Endothelial cell (in vitro differentiated cells): ENCODE data around the gene PGM5. TPM values are rescaled to one million over a fixed set of nuclear protein-coding genes. Genes with fewer than 3 reads are reported as not detected.

Experiments
- DNase-seq: peaks from one replicate; pipeline ENCODE4 v3.0.0; 2021; ENCODE audit warnings: low spot score
- H3K27ac Mint-ChIP-seq: one replicate; pipeline ENCODE4 v1.8.0; 2021; ENCODE audit warnings: mixed read lengths, inconsistent platforms; ENCODE audit not compliant: unreplicated experiment
- H3K27me3 Mint-ChIP-seq: one replicate; pipeline ENCODE4 v1.8.0; 2021; ENCODE audit warnings: mild to moderate bottlenecking, moderate library complexity, mixed read lengths, inconsistent platforms; ENCODE audit not compliant: unreplicated experiment
- H3K36me3 Mint-ChIP-seq: one replicate; pipeline ENCODE4 v1.8.0; 2021; ENCODE audit warnings: mild to moderate bottlenecking, low read depth, mixed read lengths, inconsistent platforms; ENCODE audit not compliant: unreplicated experiment
- H3K4me1 Mint-ChIP-seq: one replicate; pipeline ENCODE4 v1.8.0; 2021; ENCODE audit warnings: mild to moderate bottlenecking, mixed read lengths, inconsistent platforms; ENCODE audit not compliant: unreplicated experiment
- H3K4me3 Mint-ChIP-seq: one replicate; pipeline ENCODE4 v1.8.0; 2021; ENCODE audit warnings: mild to moderate bottlenecking, mixed read lengths, inconsistent platforms; ENCODE audit not compliant: unreplicated experiment
- H3K9me3 Mint-ChIP-seq: one replicate; pipeline ENCODE4 v1.8.0; 2021; ENCODE audit warnings: mixed read lengths, inconsistent platforms; ENCODE audit not compliant: unreplicated experiment
- CTCF ChIP-seq: fragments of 200-600 bp; sonication (generic); IDR thresholded peaks from one replicate; pipeline ENCODE4 v1.5.0; 2021; ENCODE audit warnings: antibody characterized with exemption; ENCODE audit not compliant: unreplicated experiment
- total RNA-seq: library from RNA; stranded (reverse); fragmentation: NEBNext Ultra II Directional; extraction: Animal tissue kit (Norgen Biotek cat#: 25700); gene quantifications from one replicate; pipeline ENCODE4 v1.2.1, GENCODE V29; 2021; ENCODE audit not compliant: unreplicated experiment

PGM5 gene
- total RNA-seq, 1 donor from 2014 or later = 1.2 TPM

GRCh38 chr9:68498816-68499215, 142.4 kb downstream of the PGM5 start:
- H3K27ac Mint-ChIP-seq = no peak overlapping the region
- no peaks in the 10 kb centered on the region for H3K9me3 Mint-ChIP-seq
- no peaks in the 10 kb centered on the region for H3K27me3 Mint-ChIP-seq
- peaks cover 5% of the 10 kb centered on the region for H3K4me1 Mint-ChIP-seq
- no peak for TF ChIP-seq CTCF
- H3K4me3 Mint-ChIP-seq = no peak overlapping the region
- H3K36me3 Mint-ChIP-seq = no peaks in the 10 kb centered on the region
- DNase-seq = no peak

GRCh38 chr9:68500457-68501381, 144.3 kb downstream of the PGM5 start:
- Mint-ChIP-seq H3K9me3 (no peaks in the 10 kb centered on the region), H3K27me3 (no peaks in the 10 kb centered on the region), H3K4me1 (peaks cover 10% of the 10 kb centered on the region), H3K36me3 (no peaks in the 10 kb centered on the region), H3K27ac (no peak overlapping the region), H3K4me3 (no peak overlapping the region)
- no peak for DNase-seq
- no peak for TF ChIP-seq CTCF

GRCh38 chr9:68502279-68502678, 145.9 kb downstream of the PGM5 start:
- Mint-ChIP-seq H3K4me3 (no peak overlapping the region), H3K4me1 (peaks cover 10% of the 10 kb centered on the region), H3K27me3 (no peaks in the 10 kb centered on the region), H3K9me3 (no peaks in the 10 kb centered on the region), H3K36me3 (no peaks in the 10 kb centered on the region), H3K27ac (peak overlapping the region; percentile 51)
- DNase-seq = no peak
- TF ChIP-seq CTCF = no peak

GRCh38 chr9:68505681-68506409, 149.4 kb downstream of the PGM5 start:
- no peak for TF ChIP-seq CTCF
- peaks cover 2% of the 10 kb centered on the region for H3K27me3 Mint-ChIP-seq

GRCh38 chr9:68506551-68506950, 150.1 kb downstream of the PGM5 start:
- DNase-seq = no peak
- no peak overlapping the region for H3K4me3 Mint-ChIP-seq
- H3K9me3 Mint-ChIP-seq = no peaks in the 10 kb centered on the region
- H3K27ac Mint-ChIP-seq = no peak overlapping the region
- H3K36me3 Mint-ChIP-seq = no peaks in the 10 kb centered on the region
- peaks cover 13% of the 10 kb centered on the region for H3K4me1 Mint-ChIP-seq
- no peak for TF ChIP-seq CTCF
- H3K27me3 Mint-ChIP-seq = peaks cover 2% of the 10 kb centered on the region

More at GRCh38 chr9:68505681-68506409, 149.4 kb downstream of the PGM5 start:
- no peaks in the 10 kb centered on the region for H3K9me3 Mint-ChIP-seq
- no peak overlapping the region for H3K27ac Mint-ChIP-seq
- H3K36me3 Mint-ChIP-seq = no peaks in the 10 kb centered on the region
- no peak overlapping the region for H3K4me3 Mint-ChIP-seq
- no peak for DNase-seq
- peaks cover 13% of the 10 kb centered on the region for H3K4me1 Mint-ChIP-seq
